Mucosa of descending colon (tissue), 3 donors: ENCODE results near the gene AGPAT2. TPM values are rescaled to one million over a fixed set of nuclear protein-coding genes. Genes with fewer than 3 reads are reported as not detected.

Experiments used
- ATAC-seq: fragments of 200-7000 bp; cut with Tn5 transposase; one replicate; pipeline ENCODE4 v1.9.1; 2020; ENCODE audit warnings: mild to moderate bottlenecking, moderate library complexity
- DNase-seq, 3 donors: peaks; one replicate each; pipeline ENCODE4 v3.0.0-alpha.2; 2020
- H3K36me3 ChIP-seq: fragments of 200-600 bp; one replicate; pipeline ENCODE4 v1.8.0; 2021; ENCODE audit warnings: low read depth, mild to moderate bottlenecking
- H3K4me1 ChIP-seq: fragments of 200-600 bp; one replicate; pipeline ENCODE4 v1.8.0; 2021; ENCODE audit warnings: low read depth, mild to moderate bottlenecking
- H3K4me3 ChIP-seq: fragments of 200-600 bp; one replicate; pipeline ENCODE4 v1.8.0; 2021; ENCODE audit warnings: mild to moderate bottlenecking
- H3K9me3 ChIP-seq: fragments of 200-600 bp; one replicate; pipeline ENCODE4 v1.8.0; 2021; ENCODE audit warnings: mild to moderate bottlenecking
- intact Hi-C, 2 donors: fragments of 100-400 bp; cut with DNase I in 1 of 2; cut with micrococcal nuclease in 1 of 2; formaldehyde crosslinking; loops; one replicate each; pipeline versions ENCODE4 v1.11.0 to v1.11.1; 2022; cut with DNase I, micrococcal nuclease
- total RNA-seq, 3 donors: library from RNA; stranded (reverse); fragmentation: NEBNext Ultra II Directional in 2 of 3; extraction: Animal tissue kit (Norgen Biotek cat#: 25700) in 2 of 3; gene quantifications; one replicate each; pipeline versions ENCODE4 v1.2.1 to v1.2.4, GENCODE V29; 2021 to 2023
- TF ChIP-seq, protein P1 (sequence below): fragments of 200-600 bp; IDR thresholded peaks from one replicate; pipeline ENCODE4 v1.8.0; 2022; ENCODE audit warnings: antibody characterized with exemption, mild to moderate bottlenecking
- donor health status: DM: no; HTN: no; CAD: no; lungs with moderate emphysema.
- donor health status: DM: no; HTN: no; CAD: no.
- donor health status: DM: no; HTN: yes; CAD: no.

Gene AGPAT2
- total RNA-seq, 3 donors from 2014 or later: 113 to 296 (median 152) TPM

DNA sequence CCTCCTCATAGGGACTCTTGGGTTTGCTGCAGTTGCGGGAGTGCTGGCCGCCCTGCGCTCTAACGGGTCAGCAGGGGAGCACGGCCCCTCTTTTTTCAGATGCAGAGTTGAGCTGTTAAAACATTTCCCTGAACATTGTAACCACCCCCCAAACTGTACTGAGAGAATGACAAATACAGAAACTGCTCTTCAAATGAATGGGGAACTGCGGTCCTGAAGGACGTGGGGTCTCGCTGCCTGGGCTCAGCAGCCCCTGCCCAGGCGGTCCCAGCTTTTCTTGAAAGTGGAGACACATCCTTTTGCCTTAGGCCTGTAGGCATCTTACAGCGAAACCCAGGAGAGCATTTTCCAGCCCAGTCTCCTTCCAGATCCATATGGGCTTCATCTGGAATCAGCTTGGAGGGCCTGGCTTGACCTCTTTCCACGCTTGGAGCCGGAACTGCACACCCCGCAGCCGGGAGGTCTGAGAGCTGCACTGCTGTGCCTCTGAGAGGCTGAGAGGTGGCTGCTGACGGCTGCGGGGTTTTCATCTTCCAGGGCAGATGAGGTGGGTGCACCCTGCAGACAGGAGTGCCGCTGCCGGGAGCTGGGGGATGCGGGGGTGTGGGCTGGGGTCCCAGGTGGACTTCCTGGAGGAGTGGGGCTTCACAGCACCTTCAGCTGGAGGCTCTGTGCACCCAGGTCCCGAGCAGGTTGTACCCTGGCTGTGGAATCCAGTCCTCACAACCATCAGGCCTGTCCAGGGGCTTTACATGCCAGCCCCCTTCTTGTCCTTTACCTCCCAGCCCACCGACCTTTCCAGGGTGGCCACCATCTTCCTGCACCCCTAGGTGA is 1.2 kb upstream of the AGPAT2 start:
- no peaks in the 10 kb centered on the region for H3K36me3 ChIP-seq
- TF ChIP-seq, protein P1, sequence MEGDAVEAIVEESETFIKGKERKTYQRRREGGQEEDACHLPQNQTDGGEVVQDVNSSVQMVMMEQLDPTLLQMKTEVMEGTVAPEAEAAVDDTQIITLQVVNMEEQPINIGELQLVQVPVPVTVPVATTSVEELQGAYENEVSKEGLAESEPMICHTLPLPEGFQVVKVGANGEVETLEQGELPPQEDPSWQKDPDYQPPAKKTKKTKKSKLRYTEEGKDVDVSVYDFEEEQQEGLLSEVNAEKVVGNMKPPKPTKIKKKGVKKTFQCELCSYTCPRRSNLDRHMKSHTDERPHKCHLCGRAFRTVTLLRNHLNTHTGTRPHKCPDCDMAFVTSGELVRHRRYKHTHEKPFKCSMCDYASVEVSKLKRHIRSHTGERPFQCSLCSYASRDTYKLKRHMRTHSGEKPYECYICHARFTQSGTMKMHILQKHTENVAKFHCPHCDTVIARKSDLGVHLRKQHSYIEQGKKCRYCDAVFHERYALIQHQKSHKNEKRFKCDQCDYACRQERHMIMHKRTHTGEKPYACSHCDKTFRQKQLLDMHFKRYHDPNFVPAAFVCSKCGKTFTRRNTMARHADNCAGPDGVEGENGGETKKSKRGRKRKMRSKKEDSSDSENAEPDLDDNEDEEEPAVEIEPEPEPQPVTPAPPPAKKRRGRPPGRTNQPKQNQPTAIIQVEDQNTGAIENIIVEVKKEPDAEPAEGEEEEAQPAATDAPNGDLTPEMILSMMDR: no peak
- intact Hi-C loops: no loop called here
- H3K9me3 ChIP-seq: no peaks in the 10 kb centered on the region
- H3K4me3 ChIP-seq: no peak overlapping the region
- no peak for ATAC-seq
- peaks cover 29% of the 10 kb centered on the region for H3K4me1 ChIP-seq
- peak in 1 of 3 donors; percentile 52 for DNase-seq

DNA sequence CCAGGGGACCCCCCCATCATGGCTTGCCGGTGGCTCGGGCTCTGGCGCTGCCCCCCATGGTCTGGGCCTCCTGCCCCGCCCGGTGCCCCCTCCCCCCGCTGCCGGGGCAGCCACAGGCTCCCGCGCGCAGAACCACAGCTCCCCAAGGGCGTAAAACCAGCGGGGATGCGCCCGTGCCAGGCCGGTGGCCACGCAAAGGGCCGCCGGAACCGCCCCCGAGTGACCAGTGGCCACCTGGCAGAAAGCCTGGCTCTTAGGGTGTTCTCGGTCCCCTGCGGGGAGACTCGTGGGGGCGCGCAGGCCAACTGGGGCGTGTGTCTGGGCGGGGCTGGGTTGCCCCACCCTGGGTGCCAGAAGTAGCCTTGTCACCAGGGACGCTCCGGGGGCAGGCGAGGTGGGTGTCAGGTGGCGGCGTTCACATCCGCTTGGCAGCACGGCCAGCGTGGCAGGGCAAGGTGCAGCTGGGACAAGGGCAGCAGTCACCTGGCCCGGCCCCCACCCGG is 515 bp upstream of the AGPAT2 start:
- TF ChIP-seq, protein P1: no peak
- no peak overlapping the region for H3K4me3 ChIP-seq
- peak; percentile 80 to 91 (median 88) for DNase-seq
- H3K9me3 ChIP-seq: no peaks in the 10 kb centered on the region
- no peaks in the 10 kb centered on the region for H3K36me3 ChIP-seq
- intact Hi-C loops: no loop called here
- peak; percentile 66 for ATAC-seq
- peaks cover 28% of the 10 kb centered on the region for H3K4me1 ChIP-seq

DNA sequence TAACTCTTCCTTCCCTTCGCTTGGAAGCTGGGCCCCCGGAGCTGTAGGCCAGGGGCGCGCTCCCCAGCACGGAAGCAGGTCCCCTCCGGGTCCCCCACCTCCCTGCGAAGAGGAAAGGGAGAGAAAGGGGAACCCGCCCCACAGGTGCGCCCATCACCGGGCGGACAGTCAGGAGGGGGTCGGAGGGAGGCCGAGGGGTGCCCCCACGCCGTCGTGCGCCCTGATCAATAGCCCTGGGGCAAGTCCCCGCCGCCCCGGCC is 793 bp downstream of the AGPAT2 start:
- peak overlapping the region; percentile 67 for H3K4me3 ChIP-seq
- TF ChIP-seq, protein P1: no peak
- DNase-seq (no peak), ATAC-seq (no peak)
- H3K9me3 ChIP-seq: no peaks in the 10 kb centered on the region
- H3K36me3 ChIP-seq: no peaks in the 10 kb centered on the region
- peaks cover 28% of the 10 kb centered on the region for H3K4me1 ChIP-seq
- intact Hi-C loops: no loop called here

DNA sequence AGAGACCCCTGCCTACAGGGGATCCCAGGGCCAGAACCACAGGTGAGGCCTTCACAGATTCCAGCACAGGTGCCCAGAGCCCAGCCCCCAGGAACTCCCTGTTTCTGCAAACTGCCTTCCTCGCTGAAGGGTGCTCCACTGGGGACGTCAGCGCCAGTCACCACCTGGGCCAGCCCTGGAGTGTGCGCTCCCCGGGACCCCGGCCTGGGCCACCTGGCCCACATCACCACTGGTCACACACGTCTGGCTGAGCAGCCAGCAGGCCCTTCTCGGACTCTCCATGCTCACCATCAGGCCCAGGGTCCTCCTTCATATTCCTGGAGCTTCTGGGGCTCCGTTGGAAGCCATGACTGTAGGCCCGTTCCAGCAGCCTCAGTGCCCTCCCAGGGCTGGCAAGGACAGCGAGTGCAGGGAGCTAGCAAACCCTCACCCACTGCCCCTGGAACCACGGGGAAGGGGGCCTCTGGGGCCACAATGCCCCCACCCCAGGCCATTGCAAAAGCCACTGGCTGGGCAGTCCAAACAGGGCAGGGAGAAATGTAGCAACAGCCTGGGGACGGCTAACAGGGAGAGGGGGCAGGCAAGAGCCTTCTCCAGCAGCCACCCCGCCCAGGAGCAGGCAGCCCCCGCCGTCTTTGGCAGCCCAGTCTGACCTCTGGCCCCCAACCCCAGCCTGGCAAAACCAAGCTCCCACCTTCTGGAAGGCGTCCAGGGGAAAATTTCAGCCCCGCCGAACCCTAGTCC is 1.3 kb downstream of the AGPAT2 start:
- peak in 1 of 3 donors; percentile 63 for DNase-seq
- H3K36me3 ChIP-seq: no peaks in the 10 kb centered on the region
- intact Hi-C loops: no loop called here
- H3K4me1 ChIP-seq: peaks cover 28% of the 10 kb centered on the region
- peak; percentile 10 for ATAC-seq
- H3K4me3 ChIP-seq: peak overlapping the region; percentile 67
- no peaks in the 10 kb centered on the region for H3K9me3 ChIP-seq
- TF ChIP-seq, protein P1: no peak

DNA sequence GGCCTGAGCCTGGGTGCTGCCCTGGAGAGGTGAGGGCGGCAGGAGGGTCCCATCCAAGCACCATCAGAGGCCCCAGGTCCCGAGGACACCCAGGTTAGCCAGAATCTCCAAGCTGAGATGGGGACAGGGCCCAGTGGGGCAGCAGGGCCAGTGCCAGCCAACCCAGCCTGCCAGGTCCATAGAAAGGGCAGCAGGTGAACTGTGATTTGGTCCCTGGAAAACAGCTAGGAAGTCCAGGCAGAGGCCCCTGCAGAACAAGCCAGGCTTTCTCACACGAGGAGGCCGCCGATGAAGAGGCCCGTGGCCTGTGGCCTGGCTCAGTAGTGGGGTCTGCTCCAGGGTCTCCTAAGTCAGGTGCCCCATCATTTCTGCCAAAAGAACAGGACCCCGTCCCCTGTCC is 2.0 kb downstream of the AGPAT2 start:
- no peaks in the 10 kb centered on the region for H3K9me3 ChIP-seq
- H3K4me3 ChIP-seq: no peak overlapping the region
- peaks cover 28% of the 10 kb centered on the region for H3K4me1 ChIP-seq
- TF ChIP-seq, protein P1: no peak
- intact Hi-C loops: no loop called here
- DNase-seq (peak in 1 of 3 donors; percentile 25), ATAC-seq (no peak)
- no peaks in the 10 kb centered on the region for H3K36me3 ChIP-seq
